Endothelial cell of umbilical vein (primary cell): ENCODE data around the gene ADSS1. TPM values are rescaled to one million over a fixed set of nuclear protein-coding genes. Genes with fewer than 3 reads are reported as not detected.
A peak's percentile ranks its signal among the peaks of the same experiment; 100 is the strongest.

Source experiments
- BruUV-seq: library from RNA; stranded (reverse); fragments of 400-500 nt; replicated peaks from 2 replicates; lab custom pipeline; 2021; lab: Mats Ljungman, UMichigan
- CTCF ChIA-PET: fragments of 300-600, 350-600 bp; sonication (Branson Sonifier 250); formaldehyde crosslinking; loops from one replicate; lab custom pipeline; 2021; ENCODE audit warnings: antibody characterized with exemption, inconsistent platforms; lab: Charles Lee
- POLR2A ChIA-PET: fragments of 300-600, 350-600 bp; sonication (Branson Sonifier 250); formaldehyde crosslinking; loops from one replicate; lab custom pipeline; 2021; ENCODE audit warnings: antibody characterized with exemption, inconsistent platforms; lab: Charles Lee
- DNase-seq: peaks from one replicate; pipeline ENCODE4 v3.0.0-alpha.2; 2011; ENCODE audit warnings: low read depth, low spot score
- FAIRE-seq: peaks from 2 replicates; lab custom pipeline; 2011; peaks lifted over from hg19 to GRCh38; lab: Jason Lieb, UNC
- H2AFZ ChIP-seq: 2 replicates; pipeline ENCODE4 v1.6.0; 2012; ENCODE audit warnings: low read depth, low read length, control low read depth, inconsistent platforms
- H3K27ac ChIP-seq: 2 replicates; pipeline ENCODE4 v1.5.1; 2011; ENCODE audit warnings: low read depth, mild to moderate bottlenecking, control low read depth, low read length, moderate library complexity; ENCODE audit not compliant: insufficient read depth
- H3K27me3 ChIP-seq, 2 experiments: 2 replicates each; pipeline versions ENCODE4 v1.6.0 to v1.6.1; 2011; ENCODE audit warnings: low read length in 2 of 2, mixed read lengths in 1 of 2; ENCODE audit not compliant: control insufficient read depth in 2 of 2, insufficient read depth in 2 of 2
- H3K36me3 ChIP-seq, 2 experiments: 2 replicates in 1 of 2; 3 replicates in 1 of 2; pipeline ENCODE4 v1.5.1; 2011; ENCODE audit warnings: low read length in 2 of 2, mild to moderate bottlenecking in 1 of 2, moderate library complexity in 1 of 2; ENCODE audit not compliant: control insufficient read depth in 2 of 2, insufficient read depth in 2 of 2; ENCODE audit errors: extremely low read depth in 1 of 2
- H3K4me1 ChIP-seq: 3 replicates; pipeline ENCODE4 v1.5.1; 2011; ENCODE audit warnings: mild to moderate bottlenecking, low read length; ENCODE audit not compliant: control insufficient read depth, insufficient read depth; ENCODE audit errors: extremely low read depth
- H3K4me2 ChIP-seq: 2 replicates; pipeline ENCODE4 v1.6.1; 2011; ENCODE audit warnings: low read length, control low read depth, mixed read lengths; ENCODE audit not compliant: insufficient read depth
- H3K4me3 ChIP-seq, 3 experiments: fragments of 200-600 bp in 1 of 3; sonication (generic), shearing (Covaris generic) in 1 of 3; replicated peaks in 1 of 3; 2 replicates each; pipeline ENCODE4 v1.5.1; 2011 to 2016; ENCODE audit warnings: control low read depth in 3 of 3, low read length in 3 of 3, mild to moderate bottlenecking in 2 of 3, inconsistent platforms in 1 of 3, low read depth in 1 of 3, moderate library complexity in 1 of 3; ENCODE audit not compliant: insufficient read depth in 1 of 3
- H3K79me2 ChIP-seq: 2 replicates; pipeline ENCODE4 v1.6.0; 2012; ENCODE audit warnings: low read length, inconsistent platforms; ENCODE audit not compliant: control insufficient read depth, insufficient read depth
- H3K9ac ChIP-seq: replicated peaks from 2 replicates; pipeline ENCODE3; 2011; ENCODE audit warnings: low read length, control low read depth; ENCODE audit not compliant: insufficient read depth; ENCODE audit errors: extremely low read depth
- H3K9me1 ChIP-seq: replicated peaks from 3 replicates; pipeline ENCODE4 v1.6.0; 2011; ENCODE audit warnings: mild to moderate bottlenecking, low read length; ENCODE audit not compliant: control insufficient read depth, insufficient read depth; ENCODE audit errors: extremely low read depth
- H3K9me3 ChIP-seq: replicated peaks from 2 replicates; pipeline ENCODE4 v1.5.1; 2012; ENCODE audit warnings: low read length, inconsistent platforms; ENCODE audit not compliant: control insufficient read depth, insufficient read depth
- H4K20me1 ChIP-seq: replicated peaks from 2 replicates; pipeline ENCODE3; 2011; ENCODE audit warnings: mild to moderate bottlenecking, low read length; ENCODE audit not compliant: control insufficient read depth, insufficient read depth; ENCODE audit errors: extremely low read depth
- EZH2 ChIP-seq: IDR thresholded peaks from 2 replicates; pipeline ENCODE4 v1.6.1; 2012; ENCODE audit warnings: borderline replicate concordance, low read depth, mild to moderate bottlenecking, moderate library complexity, low read length, inconsistent platforms; ENCODE audit not compliant: severe bottlenecking
- FOS ChIP-seq: IDR thresholded peaks from 2 replicates; pipeline ENCODE4 v1.6.1; 2011; ENCODE audit warnings: mild to moderate bottlenecking, low read length, moderate library complexity, borderline replicate concordance; ENCODE audit not compliant: insufficient read depth
- GATA2 ChIP-seq: IDR thresholded peaks from 2 replicates; pipeline ENCODE4 v1.7.0; 2011; ENCODE audit warnings: low read depth, mild to moderate bottlenecking, moderate library complexity, mixed read lengths, low read length; ENCODE audit not compliant: insufficient read length, insufficient read depth
- JUN ChIP-seq: IDR thresholded peaks from 2 replicates; pipeline ENCODE4 v1.6.1; 2011; ENCODE audit warnings: borderline replicate concordance, low read depth; ENCODE audit not compliant: insufficient read length, insufficient read depth
- MYC ChIP-seq: IDR thresholded peaks from one replicate; pipeline ENCODE4 v1.6.1; 2011; ENCODE audit warnings: mild to moderate bottlenecking, low read depth, low read length
- POLR2A ChIP-seq: IDR thresholded peaks from 2 replicates; pipeline ENCODE4 v1.6.1; 2012; ENCODE audit warnings: low read depth, mild to moderate bottlenecking, control low read depth, low read length
- POLR2AphosphoS5 ChIP-seq: IDR thresholded peaks from 2 replicates; pipeline ENCODE4 v1.6.1; 2012; ENCODE audit warnings: low read depth, mild to moderate bottlenecking, control low read depth, low read length, moderate library complexity; ENCODE audit not compliant: insufficient read depth
- dilution Hi-C: fragments of 300-500 bp; cut with MboI; formaldehyde crosslinking; loops from one replicate; pipeline ENCODE4 v1.15.0; 2019; ENCODE audit warnings: low sequenced_read_pairs; ENCODE audit not compliant: extremely low pct_ligation_motif_present
- intact Hi-C: fragments of 100-400 bp; cut with micrococcal nuclease; formaldehyde crosslinking; loops from one replicate; pipeline ENCODE4 v1.10.0; 2022
- polyA plus RNA-seq, 4 experiments: library from polyadenylated mRNA; depleted of rRNA in 3 of 4; stranded (reverse) in 3 of 4; unstranded in 1 of 4; fragments of >200 nt; gene quantifications; 2 replicates each; pipeline versions ENCODE4 v1.2.1 to v1.2.3, GENCODE V29; 2011 to 2012; ENCODE audit warnings: missing spikeins in 1 of 4
- total RNA-seq: library from RNA; stranded (reverse); gene quantifications from 2 replicates; pipeline ENCODE4 v1.2.3, GENCODE V29; 2021
- TF ChIP-seq, protein P1 (sequence below): IDR thresholded peaks from 2 replicates; pipeline ENCODE4 v1.6.1; 2011; ENCODE audit not compliant: insufficient read depth, insufficient read length
- TF ChIP-seq, protein P2 (sequence below), 2 donors: IDR thresholded peaks; 1 replicate in 1 of 2; 2 replicates in 1 of 2; pipeline ENCODE4 v1.5.1; 2011; ENCODE audit warnings: low read length in 2 of 2, mild to moderate bottlenecking in 2 of 2, moderate library complexity in 2 of 2, control low read depth in 1 of 2, inconsistent platforms in 1 of 2, low read depth in 1 of 2; ENCODE audit not compliant: insufficient read depth in 1 of 2; ENCODE audit errors: extremely low read depth in 1 of 2

ADSS1 gene
- total and polyA plus RNA-seq, 2 donors (not counting 3 experiments of a cell fraction or from before 2014, with no cell fraction given): 1.9 TPM

- DNase-seq (no peak), FAIRE-seq (no peak)
- Histone ChIP-seq H4K20me1 (no peaks in the 10 kb centered on the region), H3K79me2 (peaks cover 71% of the 10 kb centered on the region), H3K9me1 (no peaks in the 10 kb centered on the region), H3K9me3 (no peaks in the 10 kb centered on the region), H3K4me1 (peaks cover 41% of the 10 kb centered on the region), H3K27me3 (no peaks in the 10 kb centered on the region), H3K36me3 (peaks cover 2 to 5% of the 10 kb centered on the region in 2 experiments), H3K27ac (peak overlapping the region; percentile 8), H3K9ac (no peak overlapping the region), H2AFZ (no peak overlapping the region), H3K4me3 (no peak overlapping the region), H3K4me2 (peak overlapping the region; percentile 85)
- no TSS peak for BruUV-seq
- ChIA-PET CTCF (interaction anchor here (1.0 to 2.4 kb wide), 4 partner anchors 11 to 30 kb away, joined by 5 to 11 read pairs (median 6); no protein-coding TSS in a partner anchor), POLR2A (no interaction called here)
- dilution Hi-C loops (no loop called here), intact Hi-C loops (no loop called here)
- TF ChIP-seq JUN (no peak), EZH2 (no peak), FOS (no peak), GATA2 (no peak), POLR2AphosphoS5 (no peak), POLR2A (no peak), MYC (no peak)
- TF ChIP-seq, protein P1, sequence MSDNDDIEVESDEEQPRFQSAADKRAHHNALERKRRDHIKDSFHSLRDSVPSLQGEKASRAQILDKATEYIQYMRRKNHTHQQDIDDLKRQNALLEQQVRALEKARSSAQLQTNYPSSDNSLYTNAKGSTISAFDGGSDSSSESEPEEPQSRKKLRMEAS: no peak
- TF ChIP-seq, protein P2, sequence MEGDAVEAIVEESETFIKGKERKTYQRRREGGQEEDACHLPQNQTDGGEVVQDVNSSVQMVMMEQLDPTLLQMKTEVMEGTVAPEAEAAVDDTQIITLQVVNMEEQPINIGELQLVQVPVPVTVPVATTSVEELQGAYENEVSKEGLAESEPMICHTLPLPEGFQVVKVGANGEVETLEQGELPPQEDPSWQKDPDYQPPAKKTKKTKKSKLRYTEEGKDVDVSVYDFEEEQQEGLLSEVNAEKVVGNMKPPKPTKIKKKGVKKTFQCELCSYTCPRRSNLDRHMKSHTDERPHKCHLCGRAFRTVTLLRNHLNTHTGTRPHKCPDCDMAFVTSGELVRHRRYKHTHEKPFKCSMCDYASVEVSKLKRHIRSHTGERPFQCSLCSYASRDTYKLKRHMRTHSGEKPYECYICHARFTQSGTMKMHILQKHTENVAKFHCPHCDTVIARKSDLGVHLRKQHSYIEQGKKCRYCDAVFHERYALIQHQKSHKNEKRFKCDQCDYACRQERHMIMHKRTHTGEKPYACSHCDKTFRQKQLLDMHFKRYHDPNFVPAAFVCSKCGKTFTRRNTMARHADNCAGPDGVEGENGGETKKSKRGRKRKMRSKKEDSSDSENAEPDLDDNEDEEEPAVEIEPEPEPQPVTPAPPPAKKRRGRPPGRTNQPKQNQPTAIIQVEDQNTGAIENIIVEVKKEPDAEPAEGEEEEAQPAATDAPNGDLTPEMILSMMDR (IDR thresholded peaks at IDR 0.05; ENCODE audit: extremely low read depth in 1 of 2, insufficient read depth in 1 of 2, low read depth in 1 of 2, low read length in 2 of 2): no peak
Measured at GRCh38 chr14:104691546-104692260, 32.3 kb upstream of the ADSS1 start.
